HG03342 (cell line): Measurements from ENCODE around the gene MARVELD3.
"Not testable (repeated sequence)": the region's sequence is repeated elsewhere in the genome, so short reads cannot be mapped to it uniquely, and the experiment has no call there.

Experiments used
- ATAC-seq: cut with Tn5 transposase; IDR thresholded peaks from one replicate; pipeline ENCODE4 v1.9.1; 2021; ENCODE audit warnings: mild to moderate bottlenecking, moderate library complexity; ENCODE audit not compliant: unreplicated experiment

MARVELD3 gene

GRCh38 chr16:71670537-71670936, 44.6 kb downstream of the MARVELD3 start:
- no peak for ATAC-seq

GRCh38 chr16:71671165-71671564, 45.2 kb downstream of the MARVELD3 start:
- no peak for ATAC-seq

GRCh38 chr16:71672125-71672524, 46.1 kb downstream of the MARVELD3 start:
- no peak for ATAC-seq

GRCh38 chr16:71672803-71673581, 47.0 kb downstream of the MARVELD3 start:
- ATAC-seq = no peak

- ATAC-seq = no peak
These were observed 47.6 kb downstream of the MARVELD3 start for GRCh38 chr16:71673582-71673973.

- ATAC-seq = no peak
These were observed 48.2 kb downstream of the MARVELD3 start for GRCh38 chr16:71674229-71674628.

GRCh38 chr16:71675380-71675779, 49.4 kb downstream of the MARVELD3 start:
- ATAC-seq = no peak

- ATAC-seq = no peak
These were observed 50.3 kb downstream of the MARVELD3 start for GRCh38 chr16:71676236-71676635.

- no peak for ATAC-seq
These were observed 55.4 kb downstream of the MARVELD3 start for GRCh38 chr16:71681360-71681759.

GRCh38 chr16:71684280-71684679, 58.3 kb downstream of the MARVELD3 start:
- ATAC-seq = not testable (repeated sequence)
